HG03175 (cell line): Measurements from ENCODE around the gene FUT7.

Experiments used
- ATAC-seq: cut with Tn5 transposase; IDR thresholded peaks from one replicate; pipeline ENCODE4 v1.9.1; 2021; ENCODE audit warnings: mild to moderate bottlenecking, moderate library complexity; ENCODE audit not compliant: unreplicated experiment

The FUT7 gene

GRCh38 chr9:137031904-137032640 is at the start of gene FUT7:
TSS of gene FUT7 (minus strand) at chr9:137032088. CDS start at chr9:137031991, 97 bp downstream.
- no peak for ATAC-seq

GRCh38 chr9:137080260-137081122 is 48.6 kb upstream of the FUT7 start:
- ATAC-seq, result no peak

- no peak for ATAC-seq
Observed at GRCh38 chr9:137079401-137079787, 47.5 kb upstream of the FUT7 start.

GRCh38 chr9:137078701-137079400 is 47.0 kb upstream of the FUT7 start:
- no peak for ATAC-seq

GRCh38 chr9:137077758-137078693 is 46.1 kb upstream of the FUT7 start:
- ATAC-seq, result peak; percentile 23

GRCh38 chr9:137077010-137077747 is 45.3 kb upstream of the FUT7 start, which contains the start of gene UAP1L1:
TSS of gene UAP1L1 (plus strand) at chr9:137077517. CDS start at chr9:137077533, 16 bp downstream.
- peak; percentile 55 for ATAC-seq

- ATAC-seq, result no peak
Observed at GRCh38 chr9:137076636-137077009, 44.7 kb upstream of the FUT7 start.

- ATAC-seq, result no peak
Observed at GRCh38 chr9:137075275-137075775, 43.4 kb upstream of the FUT7 start.

GRCh38 chr9:137074657-137075274 is 42.9 kb upstream of the FUT7 start:
- no peak for ATAC-seq

- no peak for ATAC-seq
Observed at GRCh38 chr9:137073992-137074399, 42.1 kb upstream of the FUT7 start.

GRCh38 chr9:137071282-137071681 is 39.4 kb upstream of the FUT7 start:
- no peak for ATAC-seq

- peak; percentile 7 for ATAC-seq
Observed at GRCh38 chr9:137070906-137071275, 39.0 kb upstream of the FUT7 start.

- peak; percentile 74 for ATAC-seq
Observed at GRCh38 chr9:137070201-137070905, 38.5 kb upstream of the FUT7 start, which contains the start of gene SAPCD2. TSS of gene SAPCD2 (minus strand) at chr9:137070557. CDS start at chr9:137070460, 97 bp downstream.

GRCh38 chr9:137069508-137070091 is 37.7 kb upstream of the FUT7 start:
- ATAC-seq, result peak; percentile 23

GRCh38 chr9:137068539-137069507 is 36.9 kb upstream of the FUT7 start:
- no peak for ATAC-seq

GRCh38 chr9:137067860-137068538 is 36.1 kb upstream of the FUT7 start:
- ATAC-seq, result no peak
